GM10266 (cell line): ENCODE data around the gene MUC13.

Experiments
- DNase-seq: peaks from one replicate; pipeline ENCODE4 v3.0.0; 2012; ENCODE audit errors: extremely low spot score
- TF ChIP-seq, protein P1 (sequence below): IDR thresholded peaks from 2 replicates; pipeline ENCODE4 v1.5.1; 2012; ENCODE audit warnings: mild to moderate bottlenecking, low read depth; ENCODE audit not compliant: control insufficient read depth, insufficient read depth; ENCODE audit errors: missing control alignments

The MUC13 gene, protein sequence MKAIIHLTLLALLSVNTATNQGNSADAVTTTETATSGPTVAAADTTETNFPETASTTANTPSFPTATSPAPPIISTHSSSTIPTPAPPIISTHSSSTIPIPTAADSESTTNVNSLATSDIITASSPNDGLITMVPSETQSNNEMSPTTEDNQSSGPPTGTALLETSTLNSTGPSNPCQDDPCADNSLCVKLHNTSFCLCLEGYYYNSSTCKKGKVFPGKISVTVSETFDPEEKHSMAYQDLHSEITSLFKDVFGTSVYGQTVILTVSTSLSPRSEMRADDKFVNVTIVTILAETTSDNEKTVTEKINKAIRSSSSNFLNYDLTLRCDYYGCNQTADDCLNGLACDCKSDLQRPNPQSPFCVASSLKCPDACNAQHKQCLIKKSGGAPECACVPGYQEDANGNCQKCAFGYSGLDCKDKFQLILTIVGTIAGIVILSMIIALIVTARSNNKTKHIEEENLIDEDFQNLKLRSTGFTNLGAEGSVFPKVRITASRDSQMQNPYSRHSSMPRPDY

DNA sequence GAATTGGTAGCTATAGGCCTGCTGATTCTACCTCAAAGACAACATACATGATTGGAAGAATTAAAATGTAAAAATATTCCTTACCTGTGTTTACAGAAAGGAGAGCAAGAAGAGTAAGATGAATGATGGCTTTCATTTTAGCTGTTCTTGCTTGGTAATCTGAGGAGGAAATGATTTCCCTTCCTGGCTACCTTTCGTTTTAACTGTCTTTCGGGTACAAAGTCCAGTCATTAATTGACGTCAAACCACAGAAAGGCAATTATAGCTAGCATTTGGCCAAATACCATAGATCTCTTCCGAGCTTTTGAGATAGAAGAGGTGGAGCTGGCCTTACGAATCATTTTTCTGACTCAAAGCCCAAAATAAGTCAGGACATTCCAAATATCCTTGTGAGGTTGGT, at the start of gene MUC13:
TSS of gene MUC13 (minus strand) at position 175 of the 400 bp plus-strand sequence. CDS start at position 136, 39 bp downstream.
- DNase-seq, result no peak
- TF ChIP-seq, protein P1, sequence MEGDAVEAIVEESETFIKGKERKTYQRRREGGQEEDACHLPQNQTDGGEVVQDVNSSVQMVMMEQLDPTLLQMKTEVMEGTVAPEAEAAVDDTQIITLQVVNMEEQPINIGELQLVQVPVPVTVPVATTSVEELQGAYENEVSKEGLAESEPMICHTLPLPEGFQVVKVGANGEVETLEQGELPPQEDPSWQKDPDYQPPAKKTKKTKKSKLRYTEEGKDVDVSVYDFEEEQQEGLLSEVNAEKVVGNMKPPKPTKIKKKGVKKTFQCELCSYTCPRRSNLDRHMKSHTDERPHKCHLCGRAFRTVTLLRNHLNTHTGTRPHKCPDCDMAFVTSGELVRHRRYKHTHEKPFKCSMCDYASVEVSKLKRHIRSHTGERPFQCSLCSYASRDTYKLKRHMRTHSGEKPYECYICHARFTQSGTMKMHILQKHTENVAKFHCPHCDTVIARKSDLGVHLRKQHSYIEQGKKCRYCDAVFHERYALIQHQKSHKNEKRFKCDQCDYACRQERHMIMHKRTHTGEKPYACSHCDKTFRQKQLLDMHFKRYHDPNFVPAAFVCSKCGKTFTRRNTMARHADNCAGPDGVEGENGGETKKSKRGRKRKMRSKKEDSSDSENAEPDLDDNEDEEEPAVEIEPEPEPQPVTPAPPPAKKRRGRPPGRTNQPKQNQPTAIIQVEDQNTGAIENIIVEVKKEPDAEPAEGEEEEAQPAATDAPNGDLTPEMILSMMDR, result no peak

DNA sequence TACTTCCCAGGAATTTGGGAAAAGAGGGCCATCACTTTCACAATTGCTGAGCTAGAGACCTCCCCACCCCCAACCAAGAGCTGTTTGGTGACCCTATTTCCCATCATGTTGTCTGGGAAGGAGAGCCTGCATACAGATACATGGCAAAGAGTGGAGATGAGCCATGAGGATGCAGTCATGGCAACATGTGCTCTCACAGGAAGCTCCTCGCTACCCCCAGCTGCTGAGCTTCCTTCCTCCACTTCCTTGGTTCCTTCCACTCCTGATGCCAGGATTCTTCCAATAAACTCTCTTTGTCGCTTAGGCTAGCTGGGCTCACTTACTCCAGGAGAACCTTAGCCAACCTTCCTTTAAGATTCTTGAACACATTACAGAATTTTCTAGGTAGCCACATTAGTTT, 48.3 kb upstream of the MUC13 start:
- DNase-seq, result no peak
- TF ChIP-seq, protein P1, result no peak

DNA sequence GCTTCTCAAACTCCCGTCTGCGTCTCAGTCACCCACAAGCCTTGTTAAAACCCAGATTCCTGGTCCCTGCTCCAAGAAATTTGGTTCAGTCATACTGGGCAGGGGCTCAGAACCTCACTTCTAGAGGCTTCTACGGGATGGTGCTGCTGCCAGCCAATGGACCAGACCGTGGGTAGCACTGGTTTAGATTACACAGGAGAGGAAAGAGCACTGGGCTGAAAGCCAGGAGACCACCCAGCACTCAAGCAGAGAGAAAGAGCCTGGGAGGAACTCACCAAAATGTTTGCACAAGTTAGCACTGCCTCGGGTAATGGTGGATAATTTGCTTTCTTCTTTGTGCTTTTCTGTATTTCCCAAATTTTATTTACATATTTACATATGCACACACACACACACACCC, 46.9 kb upstream of the MUC13 start:
- TF ChIP-seq, protein P1, result no peak
- no peak for DNase-seq

DNA sequence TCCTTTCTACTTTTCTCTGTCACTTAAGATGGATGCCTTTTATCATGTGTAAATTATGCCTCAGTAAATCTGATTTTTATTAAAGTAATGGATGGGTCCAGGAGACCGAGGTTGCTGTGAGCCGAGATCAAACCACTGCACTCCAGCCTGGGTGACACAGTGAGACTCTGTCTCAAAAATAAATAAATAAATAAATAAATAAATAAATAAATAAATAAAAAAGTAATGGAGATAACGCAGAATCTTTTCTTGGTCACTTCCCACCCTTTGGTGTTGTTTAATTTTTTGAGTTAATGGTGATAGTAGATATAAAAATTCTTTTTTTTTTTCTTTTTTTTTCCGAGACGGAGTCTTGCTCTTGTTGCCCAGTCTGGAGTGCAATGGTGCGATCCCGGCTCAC, 44.1 kb upstream of the MUC13 start:
- TF ChIP-seq, protein P1, result no peak
- DNase-seq, result no peak

DNA sequence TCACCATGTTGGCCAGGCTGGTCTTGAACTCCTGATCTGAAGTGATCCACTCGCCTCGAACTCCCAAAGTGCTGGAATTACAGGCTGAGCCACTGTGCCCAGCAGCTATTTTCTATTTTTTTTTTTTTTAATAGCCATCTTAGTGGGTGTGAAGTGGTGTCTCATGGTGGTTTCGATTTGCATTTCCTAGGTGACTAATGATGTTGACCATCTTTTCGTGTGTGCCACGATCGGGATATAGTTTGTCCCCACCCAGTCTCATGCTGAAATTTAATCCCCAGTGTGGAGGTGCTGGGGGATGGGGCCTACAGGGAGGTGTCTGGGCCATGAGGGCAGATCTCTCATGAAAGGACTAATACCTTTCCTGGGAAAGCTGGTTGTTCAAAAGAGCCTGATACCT, 41.8 kb upstream of the MUC13 start:
- DNase-seq, result no peak
- TF ChIP-seq, protein P1, result no peak

DNA sequence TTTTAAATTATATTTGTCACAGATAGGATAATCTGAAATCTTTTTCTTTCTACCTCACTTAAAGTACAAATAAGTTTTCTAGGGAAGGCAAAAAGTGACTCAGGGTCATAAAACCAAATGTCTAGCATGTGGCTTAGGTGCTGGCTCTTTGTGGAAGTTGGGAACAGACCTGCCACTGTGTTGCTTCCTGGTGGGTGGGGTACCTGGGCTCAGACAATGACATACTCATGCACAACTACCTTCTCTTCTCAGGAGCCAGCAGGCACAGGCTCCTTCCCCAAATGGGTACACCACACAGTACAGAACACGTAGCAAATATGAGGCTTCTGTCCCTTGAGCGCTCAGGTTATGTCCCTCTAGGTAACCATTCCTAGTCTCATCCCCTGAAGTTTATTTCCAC, 40.1 kb upstream of the MUC13 start:
- DNase-seq, result no peak
- TF ChIP-seq, protein P1, result no peak

DNA sequence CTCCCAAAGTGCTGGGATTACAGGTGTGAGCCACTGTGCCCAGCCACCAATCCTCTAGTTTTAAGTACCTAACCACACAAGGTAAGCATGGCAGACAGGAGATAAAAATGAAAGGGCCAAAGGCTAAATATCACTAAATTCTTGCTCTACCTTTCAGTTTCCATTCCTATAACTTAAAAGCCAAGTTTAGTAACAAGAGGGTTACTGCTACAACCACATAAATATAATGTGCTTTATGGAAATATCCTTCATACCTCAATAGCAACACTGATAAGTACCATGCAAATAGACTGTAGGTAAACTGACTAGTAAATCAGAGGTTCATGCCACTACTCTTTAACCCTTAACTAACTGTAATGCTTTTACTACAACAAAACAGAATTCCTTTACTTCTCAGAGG, 38.7 kb upstream of the MUC13 start:
- TF ChIP-seq, protein P1, result no peak
- DNase-seq, result no peak
